GM19467 (cell line): ENCODE results near the gene DIPK2A.
A peak's percentile ranks its signal among the peaks of the same experiment; 100 is the strongest.

Experiments used
- ATAC-seq: cut with Tn5 transposase; IDR thresholded peaks from one replicate; pipeline ENCODE4 v1.9.1; 2021; ENCODE audit warnings: mild to moderate bottlenecking, moderate library complexity; ENCODE audit not compliant: unreplicated experiment

DIPK2A gene

GRCh38 chr3:143971359-143972154 is at the start of gene DIPK2A:
Gene DIPK2A (plus strand): TSS chr3:143971823. CDS start chr3:143972333, 510 bp downstream.
- peak; percentile 53 for ATAC-seq

- ATAC-seq: no peak
These were observed 46.9 kb upstream of the DIPK2A start for GRCh38 chr3:143924522-143925285.

- ATAC-seq: no peak
These were observed 43.6 kb upstream of the DIPK2A start for GRCh38 chr3:143928056-143928455.

GRCh38 chr3:143928541-143929255 is 42.9 kb upstream of the DIPK2A start:
- no peak for ATAC-seq

GRCh38 chr3:143934791-143935190 is 36.8 kb upstream of the DIPK2A start:
- no peak for ATAC-seq

- no peak for ATAC-seq
These were observed 35.9 kb upstream of the DIPK2A start for GRCh38 chr3:143935678-143936077.

GRCh38 chr3:143950810-143951209 is 20.8 kb upstream of the DIPK2A start:
- ATAC-seq: no peak

- ATAC-seq: no peak
These were observed 20.2 kb upstream of the DIPK2A start for GRCh38 chr3:143951351-143951971.

GRCh38 chr3:143952569-143953072 is 19.0 kb upstream of the DIPK2A start:
- ATAC-seq: no peak

- ATAC-seq: no peak
These were observed 16.5 kb upstream of the DIPK2A start for GRCh38 chr3:143955113-143955512.

- ATAC-seq: no peak
These were observed 14.8 kb upstream of the DIPK2A start for GRCh38 chr3:143956838-143957237.

- no peak for ATAC-seq
These were observed 14.2 kb upstream of the DIPK2A start for GRCh38 chr3:143957453-143957852.

- ATAC-seq: no peak
These were observed 12.7 kb upstream of the DIPK2A start for GRCh38 chr3:143958966-143959365.

- no peak for ATAC-seq
These were observed 10.3 kb upstream of the DIPK2A start for GRCh38 chr3:143961342-143961741.

GRCh38 chr3:143963946-143964345 is 7.7 kb upstream of the DIPK2A start:
- ATAC-seq: no peak

GRCh38 chr3:143970773-143971358 is 757 bp upstream of the DIPK2A start:
- peak; percentile 16 for ATAC-seq

GRCh38 chr3:143972155-143972504 is 507 bp downstream of the DIPK2A start:
- ATAC-seq: no peak

GRCh38 chr3:143972505-143973258 is 1.1 kb downstream of the DIPK2A start:
- peak; percentile 33 for ATAC-seq

GRCh38 chr3:143973259-143974021 is 1.8 kb downstream of the DIPK2A start:
- ATAC-seq: no peak
